ENCODE measurements around the gene DPY19L3.
A peak's percentile ranks its signal among the peaks of the same experiment; 100 is the strongest.

The DPY19L3 gene

GRCh38 chr19:32407004-32407992, 1.7 kb downstream of the DPY19L3 start:
- Histone ChIP-seq H3K4me3 (ENCODE audit: low read depth, low read length) (peak overlapping the region; percentile 86), H3K27me3 (replicated peaks) (no peaks in the 10 kb centered on the region), H3K27ac (no peak overlapping the region), H3K36me3 (replicated peaks) (peaks cover 13% of the 10 kb centered on the region)
- TF ChIP-seq CTCF (IDR thresholded peaks at IDR 0.05; ENCODE audit: low read depth, low read length, missing control alignments) = no peak
- in situ Hi-C loops (cut with HindIII; ENCODE audit: low pct_ligation_motif_present, low sequenced_read_pairs) = no loop called here
- peak; percentile 12 for DNase-seq

- no peak for DNase-seq
- TF ChIP-seq CTCF (IDR thresholded peaks at IDR 0.05; ENCODE audit: low read depth, low read length, missing control alignments) = no peak
- H3K27me3 ChIP-seq (replicated peaks) = no peaks in the 10 kb centered on the region
- H3K27ac ChIP-seq = no peak overlapping the region
- no peak overlapping the region for H3K4me3 ChIP-seq (ENCODE audit: low read depth, low read length)
- peaks cover 24% of the 10 kb centered on the region for H3K36me3 ChIP-seq (replicated peaks)
- in situ Hi-C loops (cut with HindIII; ENCODE audit: low pct_ligation_motif_present, low sequenced_read_pairs) = no loop called here
Observed at GRCh38 chr19:32415246-32415645, 9.7 kb downstream of the DPY19L3 start.

- in situ Hi-C loops (cut with HindIII; ENCODE audit: low pct_ligation_motif_present, low sequenced_read_pairs) = no loop called here
- Histone ChIP-seq H3K36me3 (replicated peaks) (peaks cover 24% of the 10 kb centered on the region), H3K4me3 (ENCODE audit: low read depth, low read length) (no peak overlapping the region), H3K27me3 (replicated peaks) (no peaks in the 10 kb centered on the region), H3K27ac (no peak overlapping the region)
- DNase-seq = no peak
- no peak for TF ChIP-seq CTCF (IDR thresholded peaks at IDR 0.05; ENCODE audit: low read depth, low read length, missing control alignments)
Observed at GRCh38 chr19:32415669-32416068, 10.1 kb downstream of the DPY19L3 start.

- Histone ChIP-seq H3K4me3 (ENCODE audit: low read depth, low read length) (no peak overlapping the region), H3K27me3 (replicated peaks) (no peaks in the 10 kb centered on the region), H3K27ac (no peak overlapping the region), H3K36me3 (replicated peaks) (peaks cover 14% of the 10 kb centered on the region)
- TF ChIP-seq CTCF (IDR thresholded peaks at IDR 0.05; ENCODE audit: low read depth, low read length, missing control alignments) = no peak
- DNase-seq = no peak
- in situ Hi-C loops (cut with HindIII; ENCODE audit: low pct_ligation_motif_present, low sequenced_read_pairs) = no loop called here
Observed at GRCh38 chr19:32416749-32417456, 11.3 kb downstream of the DPY19L3 start.

- no peak for DNase-seq
- Histone ChIP-seq H3K36me3 (replicated peaks) (peaks cover 14% of the 10 kb centered on the region), H3K27ac (no peak overlapping the region), H3K4me3 (ENCODE audit: low read depth, low read length) (no peak overlapping the region), H3K27me3 (replicated peaks) (no peaks in the 10 kb centered on the region)
- TF ChIP-seq CTCF (IDR thresholded peaks at IDR 0.05; ENCODE audit: low read depth, low read length, missing control alignments) = no peak
- in situ Hi-C loops (cut with HindIII; ENCODE audit: low pct_ligation_motif_present, low sequenced_read_pairs) = no loop called here
Observed at GRCh38 chr19:32418155-32418554, 12.6 kb downstream of the DPY19L3 start.

Measured in brain microvascular endothelial cell (primary cell).